Neuronal stem cell (in vitro differentiated cells): ENCODE data around the gene QSOX1.

Experiments used
- DNase-seq: peaks from one replicate; pipeline ENCODE4 v3.0.0-alpha.2; 2013; ENCODE audit warnings: low spot score
- H2AFZ ChIP-seq: one replicate; pipeline ENCODE4 v1.6.1; 2013; ENCODE audit warnings: mild to moderate bottlenecking, low read length, inconsistent platforms
- H2AK5ac ChIP-seq: 2 replicates; pipeline ENCODE4 v1.6.1; 2013; ENCODE audit warnings: low read depth, mild to moderate bottlenecking, inconsistent platforms, low read length, moderate library complexity, mixed read lengths
- H2BK120ac ChIP-seq: 2 replicates; pipeline ENCODE4 v1.6.1; 2013; ENCODE audit warnings: low read depth, mild to moderate bottlenecking, inconsistent platforms, low read length, moderate library complexity, mixed read lengths
- H2BK12ac ChIP-seq: one replicate; pipeline ENCODE4 v1.6.1; 2013; ENCODE audit warnings: low read length, inconsistent platforms
- H2BK15ac ChIP-seq: 2 replicates; pipeline ENCODE4 v1.6.1; 2013; ENCODE audit warnings: mild to moderate bottlenecking, low read length, inconsistent platforms, mixed read lengths
- H2BK5ac ChIP-seq: one replicate; pipeline ENCODE4 v1.6.1; 2013; ENCODE audit warnings: inconsistent platforms, mild to moderate bottlenecking, low read length, moderate library complexity
- H3K14ac ChIP-seq: one replicate; pipeline ENCODE4 v1.6.1; 2013; ENCODE audit warnings: low read length, inconsistent platforms
- H3K18ac ChIP-seq: 2 replicates; pipeline ENCODE4 v1.6.1; 2013; ENCODE audit warnings: low read length, inconsistent platforms
- H3K23ac ChIP-seq: 2 replicates; pipeline ENCODE4 v1.6.1; 2013; ENCODE audit warnings: low read depth, mild to moderate bottlenecking, mixed read lengths, low read length, inconsistent platforms; ENCODE audit not compliant: poor library complexity
- H3K27ac ChIP-seq: replicated peaks from 3 replicates; pipeline ENCODE4 v1.5.1; 2013; ENCODE audit warnings: low read length, inconsistent platforms
- H3K27me3 ChIP-seq, 3 experiments: 2 replicates each; pipeline ENCODE4 v1.6.1; 2013; ENCODE audit warnings: low read length in 3 of 3, mild to moderate bottlenecking in 2 of 3, inconsistent platforms in 1 of 3, low read depth in 1 of 3, mixed read lengths in 1 of 3, moderate library complexity in 1 of 3; ENCODE audit not compliant: control insufficient read depth in 3 of 3, insufficient read depth in 3 of 3
- H3K36me3 ChIP-seq, 2 donors: replicated peaks in 1 of 2; 2 replicates each; pipeline ENCODE4 v1.6.1; 2013; ENCODE audit warnings: low read length in 2 of 2; ENCODE audit not compliant: control insufficient read depth in 2 of 2, insufficient read depth in 2 of 2
- H3K4ac ChIP-seq: 2 replicates; pipeline ENCODE4 v1.6.1; 2013; ENCODE audit warnings: inconsistent platforms, mild to moderate bottlenecking, low read length, moderate library complexity
- H3K4me1 ChIP-seq, 2 donors: 1 replicate in 1 of 2; 2 replicates in 1 of 2; pipeline ENCODE4 v1.6.1; 2013; ENCODE audit warnings: low read length in 2 of 2, low read depth in 1 of 2; ENCODE audit not compliant: control insufficient read depth in 2 of 2, insufficient read depth in 1 of 2
- H3K4me2 ChIP-seq: one replicate; pipeline ENCODE4 v1.6.1; 2013; ENCODE audit warnings: mild to moderate bottlenecking, low read length, inconsistent platforms; ENCODE audit not compliant: insufficient read depth, poor library complexity, severe bottlenecking
- H3K4me3 ChIP-seq, 2 donors: 2 replicates each; pipeline ENCODE4 v1.5.1; 2013; ENCODE audit warnings: low read length in 2 of 2, mild to moderate bottlenecking in 2 of 2, inconsistent platforms in 1 of 2, moderate library complexity in 1 of 2
- H3K79me1 ChIP-seq: one replicate; pipeline ENCODE4 v1.6.1; 2013; ENCODE audit warnings: low read depth, mild to moderate bottlenecking, inconsistent platforms, low read length, moderate library complexity
- H3K9ac ChIP-seq: one replicate; pipeline ENCODE4 v1.6.1; 2013; ENCODE audit warnings: mild to moderate bottlenecking, low read depth, low read length, inconsistent platforms; ENCODE audit not compliant: poor library complexity
- H3K9me3 ChIP-seq, 2 donors: replicated peaks in 1 of 2; 2 replicates each; pipeline versions ENCODE3 to v1.6.1; 2013; ENCODE audit warnings: low read length in 2 of 2, mild to moderate bottlenecking in 2 of 2, inconsistent platforms in 1 of 2, low read depth in 1 of 2, mixed read lengths in 1 of 2, moderate library complexity in 1 of 2; ENCODE audit not compliant: control insufficient read depth in 2 of 2, insufficient read depth in 1 of 2
- H4K8ac ChIP-seq: one replicate; pipeline ENCODE4 v1.6.1; 2013; ENCODE audit warnings: low read depth, mild to moderate bottlenecking, inconsistent platforms, low read length, moderate library complexity
- H4K91ac ChIP-seq: one replicate; pipeline ENCODE4 v1.6.1; 2013; ENCODE audit warnings: low read length, low read depth, mild to moderate bottlenecking, inconsistent platforms; ENCODE audit not compliant: poor library complexity
- WGBS, 2 donors: extraction: QIAGEN DNeasy Blood & Tissue Kit; methylation state at CpG; one replicate each; pipeline ENCODE4 v1.1.7; 2013; ENCODE audit warnings: missing lambda C conversion rate in 2 of 2, mixed read lengths in 1 of 2; ENCODE audit not compliant: insufficient read length in 2 of 2, insufficient replicate concordance in 1 of 2; ENCODE audit errors: extremely low coverage in 2 of 2; 5-methylcytosine and 5-hydroxymethylcytosine counted together

The QSOX1 gene

DNA sequence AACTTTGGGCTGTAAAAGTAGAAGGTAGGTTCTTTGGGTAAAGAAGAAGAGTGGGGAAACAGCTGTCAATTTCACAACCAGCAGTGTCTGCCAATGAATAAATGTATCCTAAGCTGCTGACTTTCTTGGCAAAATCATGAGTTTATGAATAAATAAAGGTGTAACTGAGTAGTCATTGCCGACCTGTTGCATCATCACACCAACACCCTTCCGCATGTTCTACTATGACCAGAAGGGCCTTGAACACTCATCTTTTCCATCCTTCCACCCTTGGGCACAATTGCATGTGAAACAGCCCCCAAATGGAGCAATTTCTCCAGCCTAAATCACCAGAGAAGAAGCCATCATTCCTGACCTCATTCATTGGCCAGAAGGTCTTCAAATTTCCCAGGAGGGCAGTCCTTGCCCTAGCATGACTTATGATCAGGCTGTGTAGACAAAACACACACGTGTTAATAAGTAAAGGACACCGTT is 31.2 kb upstream of the QSOX1 start:
- Histone ChIP-seq H2BK15ac (no peak overlapping the region), H3K4me2 (no peak overlapping the region)
- WGBS, 2 donors: no CpG with 5 or more reads among the region's 4 CpGs

DNA sequence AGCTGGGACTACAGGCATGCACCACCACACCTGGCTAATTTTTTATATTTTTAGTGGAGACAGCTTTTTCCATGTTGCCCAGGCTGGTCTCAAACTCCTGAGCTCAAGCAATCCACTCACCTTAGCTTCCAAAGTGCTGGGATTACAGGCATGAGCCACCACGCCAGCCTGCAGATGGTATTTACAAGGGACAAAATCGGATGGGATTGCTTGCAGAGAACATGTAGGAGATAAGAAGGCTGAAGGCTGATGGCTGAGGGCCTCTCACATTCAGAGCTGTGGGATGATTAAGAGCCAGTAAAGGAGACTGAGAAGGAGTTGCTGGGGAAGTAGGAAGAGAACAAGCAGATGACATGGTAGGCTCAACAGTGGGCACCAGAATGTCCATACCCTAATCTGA is 24.0 kb upstream of the QSOX1 start:
- no peak overlapping the region for H2BK120ac ChIP-seq
- no peak overlapping the region for H2BK5ac ChIP-seq
- no peak for DNase-seq
- no peaks in the 10 kb centered on the region for H3K9me3 ChIP-seq
- no peak overlapping the region for H4K8ac ChIP-seq
- H2BK15ac ChIP-seq: no peak overlapping the region
- H2AK5ac ChIP-seq: no peak overlapping the region
- peaks cover 0 to 14% (median 0%) of the 10 kb centered on the region in 3 experiments for H3K27me3 ChIP-seq
- no peak overlapping the region for H3K4ac ChIP-seq
- no peak overlapping the region for H3K4me2 ChIP-seq
- H3K14ac ChIP-seq: no peak overlapping the region
- H3K36me3 ChIP-seq: no peaks in the 10 kb centered on the region
- no peak overlapping the region for H3K23ac ChIP-seq
- H2BK12ac ChIP-seq: no peak overlapping the region
- peaks cover 1% of the 10 kb centered on the region for H3K79me1 ChIP-seq
- no peak overlapping the region for H3K4me3 ChIP-seq
- no peak overlapping the region for H4K91ac ChIP-seq
- H3K18ac ChIP-seq: no peak overlapping the region
- H3K27ac ChIP-seq: no peak overlapping the region
- no CpG with 5 or more reads among the region's 2 CpGs for WGBS, 2 donors
- no peak overlapping the region for H2AFZ ChIP-seq
- H3K4me1 ChIP-seq: no peaks in the 10 kb centered on the region
- no peak overlapping the region for H3K9ac ChIP-seq

More for the DNA sequence above, 31.2 kb upstream of the QSOX1 start:
- no peak overlapping the region for H3K4me3 ChIP-seq
- no peak overlapping the region for H2BK120ac ChIP-seq
- no peak overlapping the region for H3K4ac ChIP-seq
- H3K36me3 ChIP-seq: no peaks in the 10 kb centered on the region
- H4K91ac ChIP-seq: no peak overlapping the region
- no peak overlapping the region for H2AFZ ChIP-seq
- no peak overlapping the region for H2AK5ac ChIP-seq
- no peak overlapping the region for H4K8ac ChIP-seq
- H3K14ac ChIP-seq: no peak overlapping the region
- no peak overlapping the region for H3K27ac ChIP-seq
- H3K4me1 ChIP-seq: no peaks in the 10 kb centered on the region
- DNase-seq: no peak
- no peak overlapping the region for H3K18ac ChIP-seq
- H3K9me3 ChIP-seq: no peaks in the 10 kb centered on the region
- no peak overlapping the region for H2BK5ac ChIP-seq
- no peaks in the 10 kb centered on the region for H3K27me3 ChIP-seq
- no peak overlapping the region for H3K23ac ChIP-seq
- H3K9ac ChIP-seq: no peak overlapping the region
- no peak overlapping the region for H2BK12ac ChIP-seq
- H3K79me1 ChIP-seq: no peaks in the 10 kb centered on the region

GRCh38 chr1:180131510-180131909 is 23.2 kb upstream of the QSOX1 start:
- H3K27ac ChIP-seq: no peak overlapping the region
- H2BK5ac ChIP-seq: no peak overlapping the region
- H2BK120ac ChIP-seq: no peak overlapping the region
- no peak overlapping the region for H3K23ac ChIP-seq
- no peak overlapping the region for H3K9ac ChIP-seq
- H2BK15ac ChIP-seq: no peak overlapping the region
- no peak overlapping the region for H2BK12ac ChIP-seq
- H3K4me2 ChIP-seq: no peak overlapping the region
- H3K79me1 ChIP-seq: peaks cover 1% of the 10 kb centered on the region
- no peak overlapping the region for H4K8ac ChIP-seq
- DNase-seq: no peak
- H3K14ac ChIP-seq: no peak overlapping the region
- peaks cover 0 to 14% (median 0%) of the 10 kb centered on the region in 3 experiments for H3K27me3 ChIP-seq
- no peak overlapping the region for H3K4ac ChIP-seq
- WGBS, 2 donors: no CpG with 5 or more reads among the region's 5 CpGs
- no peak overlapping the region for H2AFZ ChIP-seq
- H2AK5ac ChIP-seq: no peak overlapping the region
- no peaks in the 10 kb centered on the region for H3K4me1 ChIP-seq
- no peak overlapping the region for H3K18ac ChIP-seq
- H3K9me3 ChIP-seq: no peaks in the 10 kb centered on the region
- no peak overlapping the region for H4K91ac ChIP-seq
- H3K36me3 ChIP-seq: no peaks in the 10 kb centered on the region
- H3K4me3 ChIP-seq: no peak overlapping the region

DNA sequence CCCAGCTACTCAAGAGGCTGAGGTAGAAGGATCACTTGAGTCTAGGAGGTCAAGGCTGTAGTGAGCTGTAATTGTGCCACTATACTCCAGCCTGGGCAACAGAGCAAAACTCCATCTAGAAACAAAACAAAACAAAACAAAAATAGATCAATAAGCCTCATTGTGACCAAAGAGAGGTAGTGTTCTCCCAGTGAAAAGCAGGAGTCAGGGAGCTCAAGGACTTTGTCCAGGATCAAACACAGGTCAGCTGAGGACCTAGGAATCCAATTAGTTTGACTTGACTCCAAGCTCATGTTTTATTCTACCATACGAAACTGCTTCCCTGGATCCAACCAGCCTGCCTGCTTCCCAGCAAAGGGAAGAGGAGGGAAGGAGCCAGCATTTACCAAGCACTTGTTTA is 21.5 kb upstream of the QSOX1 start:
- Histone ChIP-seq H4K8ac (no peak overlapping the region), H3K18ac (no peak overlapping the region), H3K27me3 (peaks cover 0 to 14% (median 0%) of the 10 kb centered on the region in 3 experiments), H3K27ac (no peak overlapping the region), H3K14ac (no peak overlapping the region), H3K9ac (no peak overlapping the region), H2AFZ (no peak overlapping the region), H3K9me3 (no peaks in the 10 kb centered on the region), H3K36me3 (no peaks in the 10 kb centered on the region), H3K4me2 (no peak overlapping the region), H3K4me3 (no peak overlapping the region), H2BK120ac (no peak overlapping the region), H3K4ac (no peak overlapping the region), H2AK5ac (no peak overlapping the region), H3K23ac (no peak overlapping the region), H2BK12ac (no peak overlapping the region), H3K4me1 (no peaks in the 10 kb centered on the region), H2BK15ac (no peak overlapping the region), H4K91ac (no peak overlapping the region), H2BK5ac (no peak overlapping the region), H3K79me1 (peaks cover 1% of the 10 kb centered on the region)
- DNase-seq: no peak
- WGBS, 2 donors: no CpG with 5 or more reads among the region's 1 CpG
